AG10803 (cell line): Measurements from ENCODE around the gene SASH1.

Source experiments
- DNase-seq: peaks from one replicate; pipeline ENCODE4 v3.0.0; 2010; ENCODE audit warnings: low read depth
- H3K4me3 ChIP-seq: 2 replicates; pipeline ENCODE4 v1.5.1; 2011; ENCODE audit warnings: mild to moderate bottlenecking, low read length, control low read depth
- CTCF ChIP-seq: conservative IDR thresholded peaks from 2 replicates; pipeline ENCODE4 v1.5.1; 2011; ENCODE audit warnings: mild to moderate bottlenecking, low read length, control low read depth, inconsistent platforms

Gene SASH1

GRCh38 chr6:148470606-148471465 lies 128.2 kb downstream of the SASH1 start:
- H3K4me3 ChIP-seq, result no peak overlapping the region
- no peak for TF ChIP-seq CTCF
- DNase-seq, result no peak

- H3K4me3 ChIP-seq, result no peak overlapping the region
- DNase-seq, result peak; percentile 82
- TF ChIP-seq CTCF, result no peak
Observed at GRCh38 chr6:148471624-148472159, 129.1 kb downstream of the SASH1 start.

- no peak for DNase-seq
- no peak overlapping the region for H3K4me3 ChIP-seq
- TF ChIP-seq CTCF, result no peak
Observed at GRCh38 chr6:148472171-148473105, 129.8 kb downstream of the SASH1 start.

- no peak for TF ChIP-seq CTCF
- no peak for DNase-seq
- H3K4me3 ChIP-seq, result no peak overlapping the region
Observed at GRCh38 chr6:148479497-148479896, 136.9 kb downstream of the SASH1 start.

GRCh38 chr6:148487461-148487860 lies 144.8 kb downstream of the SASH1 start:
- TF ChIP-seq CTCF, result no peak
- H3K4me3 ChIP-seq, result no peak overlapping the region
- DNase-seq, result no peak

GRCh38 chr6:148491638-148492251 lies 149.1 kb downstream of the SASH1 start:
- DNase-seq, result no peak
- H3K4me3 ChIP-seq, result no peak overlapping the region
- TF ChIP-seq CTCF, result no peak
